ENCODE data around the gene MINK1. TPM values are rescaled to one million over a fixed set of nuclear protein-coding genes. Genes with fewer than 3 reads are reported as not detected.

The MINK1 gene
- total RNA-seq, 3 donors from 2014 or later, result 25.9 to 58.7 (median 42.0) TPM

DNA sequence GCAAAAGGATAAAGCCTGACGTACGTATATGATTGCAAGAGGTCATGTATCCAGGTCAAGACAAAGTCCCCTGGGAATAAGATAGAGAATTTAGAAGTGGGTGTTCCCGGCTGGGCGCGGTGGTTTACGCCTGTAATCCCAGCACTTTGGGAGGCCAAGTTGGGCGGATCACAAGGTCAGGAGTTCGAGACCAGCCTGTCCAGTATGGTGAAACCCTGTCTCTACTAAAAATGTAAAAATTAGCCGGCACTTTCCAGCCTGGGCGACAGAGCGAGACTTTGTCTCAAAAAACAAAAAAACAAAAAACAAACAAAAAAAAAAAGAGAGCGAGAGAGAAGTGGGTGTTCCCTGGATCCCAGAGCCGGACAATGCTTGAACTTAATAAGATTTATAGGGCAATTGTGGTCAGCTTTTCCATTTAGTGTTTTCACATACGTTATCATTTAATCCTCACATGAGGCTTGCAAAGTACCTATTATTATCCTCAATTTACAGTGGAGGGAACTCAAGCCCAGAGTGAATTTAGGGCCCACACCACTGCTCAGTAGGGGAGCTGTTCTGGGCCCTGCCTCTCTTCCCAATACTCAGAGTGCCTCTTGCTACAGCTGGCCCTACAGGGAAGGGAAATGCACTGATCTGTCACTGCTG lies 44.9 kb upstream of the MINK1 start:
- H3K4me1 ChIP-seq, result peaks cover 0 to 7% of the 10 kb centered on the region in 2 donors
- intact Hi-C loops (cut with DNase I; ENCODE audit: low total_unique reads), result loop anchor here (5.0 kb wide), 1 partner anchor 104 kb away; no protein-coding TSS in a partner anchor
- no peaks in the 10 kb centered on the region for H3K9me3 ChIP-seq
- no peaks in the 10 kb centered on the region for H3K36me3 ChIP-seq
- DNase-seq (ENCODE audit: low spot score in 2 of 2), result no peak
- H3K4me3 ChIP-seq, result peak overlapping the region in 2 of 3 donors; percentile 79 to 92
- H3K27ac ChIP-seq, result peak overlapping the region in 1 of 2 donors; percentile 97
- TF ChIP-seq POLR2A (IDR thresholded peaks at IDR 0.05) (no peak), POLR2AphosphoS5 (IDR thresholded peaks at IDR 0.05) (no peak)
- TF ChIP-seq, protein P1, sequence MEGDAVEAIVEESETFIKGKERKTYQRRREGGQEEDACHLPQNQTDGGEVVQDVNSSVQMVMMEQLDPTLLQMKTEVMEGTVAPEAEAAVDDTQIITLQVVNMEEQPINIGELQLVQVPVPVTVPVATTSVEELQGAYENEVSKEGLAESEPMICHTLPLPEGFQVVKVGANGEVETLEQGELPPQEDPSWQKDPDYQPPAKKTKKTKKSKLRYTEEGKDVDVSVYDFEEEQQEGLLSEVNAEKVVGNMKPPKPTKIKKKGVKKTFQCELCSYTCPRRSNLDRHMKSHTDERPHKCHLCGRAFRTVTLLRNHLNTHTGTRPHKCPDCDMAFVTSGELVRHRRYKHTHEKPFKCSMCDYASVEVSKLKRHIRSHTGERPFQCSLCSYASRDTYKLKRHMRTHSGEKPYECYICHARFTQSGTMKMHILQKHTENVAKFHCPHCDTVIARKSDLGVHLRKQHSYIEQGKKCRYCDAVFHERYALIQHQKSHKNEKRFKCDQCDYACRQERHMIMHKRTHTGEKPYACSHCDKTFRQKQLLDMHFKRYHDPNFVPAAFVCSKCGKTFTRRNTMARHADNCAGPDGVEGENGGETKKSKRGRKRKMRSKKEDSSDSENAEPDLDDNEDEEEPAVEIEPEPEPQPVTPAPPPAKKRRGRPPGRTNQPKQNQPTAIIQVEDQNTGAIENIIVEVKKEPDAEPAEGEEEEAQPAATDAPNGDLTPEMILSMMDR (IDR thresholded peaks at IDR 0.05), result no peak
- H3K27me3 ChIP-seq, result peaks cover 0 to 10% of the 10 kb centered on the region in 2 donors

DNA sequence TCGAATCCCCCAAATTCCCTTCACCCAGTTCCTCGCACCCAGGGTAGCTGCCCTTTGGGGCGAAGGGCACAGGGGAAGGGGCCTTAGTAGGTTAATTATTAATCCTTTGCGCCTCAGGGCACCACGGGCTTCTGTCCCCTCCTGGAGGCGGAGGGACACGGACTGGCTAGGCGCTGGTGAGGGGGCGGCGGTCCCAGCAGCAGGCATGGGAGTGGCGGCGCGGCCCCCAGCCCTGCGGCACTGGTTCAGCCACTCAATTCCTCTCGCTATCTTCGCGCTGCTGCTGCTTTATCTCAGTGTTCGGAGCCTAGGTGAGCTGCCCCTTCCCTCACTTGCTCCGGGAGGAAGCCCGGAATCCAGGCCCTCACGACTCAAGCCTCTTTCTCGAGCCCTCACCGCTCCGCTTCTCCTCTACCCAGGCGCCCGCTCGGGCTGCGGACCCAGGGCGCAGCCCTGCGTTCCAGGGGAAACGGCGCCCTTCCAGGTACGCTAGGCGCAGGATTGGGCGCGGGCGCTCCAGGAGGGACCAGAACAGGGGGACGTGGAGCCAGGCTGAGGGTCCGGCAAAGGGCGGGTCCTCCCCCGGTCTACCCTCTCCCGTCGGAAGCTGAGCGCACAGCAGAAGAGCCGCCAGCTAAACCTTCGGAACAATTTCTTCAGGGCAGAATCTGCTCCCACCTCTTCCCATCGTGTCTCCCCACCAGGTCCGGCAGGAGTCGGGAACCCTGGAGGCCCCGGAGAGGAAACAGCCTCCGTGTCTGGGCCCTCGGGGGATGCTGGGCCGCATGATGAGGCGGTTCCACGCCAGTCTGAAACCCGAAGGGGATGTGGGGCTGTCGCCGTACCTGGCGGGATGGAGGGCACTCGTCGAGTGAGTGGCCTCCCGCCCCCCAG lies 44.1 kb upstream of the MINK1 start, which contains the start of gene GLTPD2:
TSS of gene GLTPD2 (plus strand) at position 158 of the 894 bp plus-strand sequence. CDS start at position 206, 48 bp downstream.
- no peak for DNase-seq (ENCODE audit: low spot score in 2 of 2)
- H3K4me1 ChIP-seq, result peaks cover 0 to 7% of the 10 kb centered on the region in 2 donors
- intact Hi-C loops (cut with DNase I; ENCODE audit: low total_unique reads), result loop anchor here (5.0 kb wide), 1 partner anchor 103 kb away; no protein-coding TSS in a partner anchor

DNA sequence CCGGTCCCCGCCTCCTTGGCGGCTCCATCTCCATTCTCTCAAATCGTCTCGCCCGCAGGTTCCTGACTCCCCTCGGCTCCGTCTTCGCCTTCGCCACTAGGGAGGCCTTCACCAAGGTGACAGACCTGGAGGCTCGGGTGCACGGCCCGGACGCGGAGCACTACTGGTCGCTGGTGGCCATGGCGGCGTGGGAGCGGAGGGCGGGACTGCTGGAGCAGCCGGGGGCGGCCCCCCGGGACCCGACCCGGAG lies 43.5 kb upstream of the MINK1 start:
- intact Hi-C loops (cut with DNase I; ENCODE audit: low total_unique reads), result loop anchor here (5.0 kb wide), 1 partner anchor 103 kb away; no protein-coding TSS in a partner anchor
- H3K36me3 ChIP-seq, result no peaks in the 10 kb centered on the region
- TF ChIP-seq POLR2A (IDR thresholded peaks at IDR 0.05), result no peak
- no peak for TF ChIP-seq POLR2AphosphoS5 (IDR thresholded peaks at IDR 0.05)
- TF ChIP-seq, protein P1 (IDR thresholded peaks at IDR 0.05), result no peak
- H3K4me1 ChIP-seq, result peaks cover 0 to 7% of the 10 kb centered on the region in 2 donors
- H3K9me3 ChIP-seq, result no peaks in the 10 kb centered on the region
- peaks cover 0 to 1% of the 10 kb centered on the region in 2 donors for H3K27me3 ChIP-seq
- DNase-seq (ENCODE audit: low spot score in 2 of 2), result no peak
- H3K4me3 ChIP-seq, result peak overlapping the region; percentile 63 to 92 (median 79)
- peak overlapping the region; percentile 91 to 97 for H3K27ac ChIP-seq

More for the DNA sequence above, 44.1 kb upstream of the MINK1 start, which contains the start of gene GLTPD2:
- TF ChIP-seq POLR2A (IDR thresholded peaks at IDR 0.05) (no peak), POLR2AphosphoS5 (IDR thresholded peaks at IDR 0.05) (no peak)
- TF ChIP-seq, protein P1 (IDR thresholded peaks at IDR 0.05), result no peak
- Histone ChIP-seq H3K27ac (peak within 1 kb of the TSS; percentile 91 to 97), H3K27me3 (peaks cover 0 to 7% of the 10 kb centered on the region in 2 donors), H3K4me3 (peak within 1 kb of the TSS; percentile 63 to 92 (median 79)), H3K36me3 (no peaks in the 10 kb centered on the region), H3K9me3 (no peaks in the 10 kb centered on the region)

DNA sequence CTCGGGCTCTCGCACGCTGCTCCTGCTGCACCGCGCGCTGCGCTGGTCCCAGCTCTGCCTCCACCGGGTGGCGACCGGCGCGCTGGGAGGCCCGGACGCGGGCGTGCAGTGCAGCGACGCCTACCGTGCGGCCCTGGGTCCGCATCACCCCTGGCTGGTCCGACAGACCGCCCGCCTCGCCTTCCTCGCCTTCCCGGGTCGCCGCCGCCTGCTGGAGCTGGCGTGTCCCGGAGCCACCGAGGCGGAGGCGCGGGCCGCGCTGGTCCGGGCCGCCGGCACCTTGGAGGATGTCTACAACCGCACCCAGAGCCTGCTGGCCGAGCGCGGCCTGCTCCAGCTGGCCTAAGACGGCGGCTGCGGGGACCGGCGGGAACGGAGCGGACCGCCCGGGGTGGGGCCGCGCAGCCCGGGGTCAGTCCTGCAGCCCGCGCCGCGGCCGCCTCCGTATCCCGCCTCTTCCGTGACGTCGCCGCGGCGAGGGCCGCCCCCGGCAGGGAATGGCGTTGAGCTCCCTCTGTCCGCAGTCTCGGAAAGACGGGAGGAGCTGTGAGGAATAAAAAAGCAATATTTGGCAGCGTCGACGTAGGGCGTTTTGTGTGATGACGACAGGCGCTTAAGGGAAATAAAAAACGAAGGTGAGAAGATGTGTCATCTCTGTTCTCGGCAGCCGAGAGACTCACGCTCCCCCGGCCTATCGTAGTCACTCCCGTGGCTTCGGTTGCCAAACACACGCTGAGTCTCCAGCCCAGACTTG lies 43.0 kb upstream of the MINK1 start:
- intact Hi-C loops (cut with DNase I; ENCODE audit: low total_unique reads), result loop anchor here (5.0 kb wide), 1 partner anchor 102 kb away; no protein-coding TSS in a partner anchor
- Histone ChIP-seq H3K27ac (peak overlapping the region; percentile 91 to 97), H3K9me3 (no peaks in the 10 kb centered on the region), H3K27me3 (no peaks in the 10 kb centered on the region), H3K36me3 (no peaks in the 10 kb centered on the region), H3K4me1 (peaks cover 0 to 7% of the 10 kb centered on the region in 2 donors), H3K4me3 (peak overlapping the region; percentile 63 to 92 (median 79))
- peak; percentile 52 for TF ChIP-seq POLR2A (IDR thresholded peaks at IDR 0.05)
- TF ChIP-seq, protein P1 (IDR thresholded peaks at IDR 0.05), result peak; percentile 39 to 90 (median 53)
- TF ChIP-seq POLR2AphosphoS5 (IDR thresholded peaks at IDR 0.05), result peak; percentile 66 to 89 (median 68)
- DNase-seq (ENCODE audit: low spot score in 2 of 2), result peak; percentile 75 to 80

All from breast epithelium (tissue), 4 donors.